Fibroblast of the aortic adventitia (primary cell): ENCODE measurements around the gene SCIMP. TPM values are rescaled to one million over a fixed set of nuclear protein-coding genes. Genes with fewer than 3 reads are reported as not detected.
A peak's percentile ranks its signal among the peaks of the same experiment; 100 is the strongest.

Experiments used
- DNase-seq: peaks from one replicate; pipeline ENCODE4 v3.0.0-alpha.2; 2010; ENCODE audit warnings: low read depth
- H3K4me3 ChIP-seq: 2 replicates; pipeline ENCODE4 v1.5.1; 2011; ENCODE audit warnings: low read depth, mild to moderate bottlenecking, control low read depth, low read length, moderate library complexity
- CTCF ChIP-seq: IDR thresholded peaks from 2 replicates; pipeline ENCODE4 v1.5.1; 2011; ENCODE audit warnings: mild to moderate bottlenecking, low read length, control low read depth, inconsistent platforms; ENCODE audit not compliant: insufficient read depth
- total RNA-seq: library from RNA; depleted of rRNA; stranded (reverse); fragments of >200 nt; gene quantifications from 2 replicates; pipeline ENCODE4 v1.2.3, GENCODE V29; 2012; ENCODE audit warnings: low replicate concordance

The SCIMP gene
- total RNA-seq, result not detected in 2 replicates

DNA sequence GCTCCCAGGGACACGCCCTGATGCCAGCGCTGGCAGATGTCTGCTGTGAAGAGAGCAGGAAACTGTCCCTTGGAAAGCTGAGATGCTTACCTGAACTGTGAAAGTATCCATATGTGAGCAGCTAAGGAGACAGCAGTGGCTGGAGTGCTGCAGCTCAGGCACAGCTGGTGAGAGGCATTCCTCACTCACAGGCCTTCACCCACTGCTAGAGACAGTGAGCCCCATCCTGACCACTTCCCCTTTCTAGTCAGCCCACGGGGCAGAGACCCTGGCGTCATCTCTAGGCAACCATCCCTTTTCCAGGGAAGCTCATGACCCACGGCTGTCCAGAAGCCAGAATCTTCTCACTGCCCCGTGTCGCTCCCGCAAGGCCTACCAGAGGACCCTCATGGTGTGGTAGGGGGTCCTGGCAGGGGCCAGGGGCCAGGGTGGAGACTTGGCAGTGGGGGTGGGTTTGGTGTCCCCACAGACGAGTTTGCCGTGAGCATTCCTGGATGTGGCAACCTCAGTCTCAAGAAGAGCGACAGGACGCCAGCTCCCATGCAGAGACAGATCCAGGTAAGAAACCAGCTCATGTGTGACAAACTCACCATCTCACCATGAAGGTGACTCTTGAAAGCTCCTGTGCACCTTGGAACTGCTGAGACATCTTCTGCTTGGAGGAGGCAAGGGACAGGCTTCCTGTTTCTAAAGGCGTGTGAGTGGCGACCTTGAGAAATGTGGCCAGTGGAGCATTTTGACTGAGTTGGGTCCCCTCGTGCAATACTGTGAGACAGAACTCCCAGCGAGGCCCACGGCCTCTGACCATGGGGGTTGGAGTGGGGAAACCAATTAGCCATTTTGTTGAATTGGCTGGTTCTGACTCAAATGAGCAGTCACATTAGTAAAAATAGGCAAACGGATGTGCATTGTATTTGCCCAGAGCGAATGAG, at the start of gene SCIMP:
Gene SCIMP (minus strand): TSS at position 216 of the 932 bp plus-strand sequence. CDS start 105 bp downstream, at position 111.
- H3K4me3 ChIP-seq, result no peak within 1 kb of the TSS
- no peak for TF ChIP-seq CTCF
- no peak for DNase-seq

DNA sequence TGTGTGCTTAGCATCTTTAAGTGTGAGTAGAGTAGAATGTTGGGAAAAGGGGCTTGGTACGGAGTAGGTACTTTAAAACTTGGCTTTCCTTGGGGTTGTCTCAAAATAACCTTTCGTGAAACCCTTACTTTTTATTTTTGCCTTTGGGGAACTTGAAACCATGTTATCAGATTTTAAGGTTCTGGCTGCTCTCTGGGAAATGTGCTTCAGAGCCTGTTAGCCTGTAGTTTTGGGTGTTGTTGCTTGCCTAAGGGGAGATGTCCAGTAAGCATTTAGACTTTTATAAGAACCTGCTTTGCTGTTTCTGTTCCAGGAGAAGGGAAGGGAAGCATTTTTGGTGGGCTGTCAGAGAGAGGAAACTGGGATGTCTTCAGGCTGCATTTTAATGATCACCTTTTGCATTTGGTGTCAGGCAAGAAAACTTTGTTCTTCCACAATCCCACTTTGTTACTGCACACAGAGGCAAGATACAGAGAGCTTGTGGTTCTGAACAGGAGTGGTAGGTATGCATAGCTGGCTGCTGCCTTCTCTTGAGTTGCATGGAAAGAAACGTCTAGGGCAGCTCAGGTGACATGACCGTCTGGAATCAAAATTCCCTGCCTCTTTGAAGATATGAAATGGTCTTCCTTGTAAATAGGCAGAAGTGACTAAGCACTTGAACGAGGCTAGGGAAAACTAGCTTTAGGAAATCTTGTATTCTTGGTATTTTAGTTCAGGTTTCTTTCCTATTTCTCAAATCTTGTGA, 49.1 kb upstream of the SCIMP start:
- DNase-seq, result peak; percentile 22
- TF ChIP-seq CTCF, result no peak
- peak overlapping the region; percentile 79 for H3K4me3 ChIP-seq

DNA sequence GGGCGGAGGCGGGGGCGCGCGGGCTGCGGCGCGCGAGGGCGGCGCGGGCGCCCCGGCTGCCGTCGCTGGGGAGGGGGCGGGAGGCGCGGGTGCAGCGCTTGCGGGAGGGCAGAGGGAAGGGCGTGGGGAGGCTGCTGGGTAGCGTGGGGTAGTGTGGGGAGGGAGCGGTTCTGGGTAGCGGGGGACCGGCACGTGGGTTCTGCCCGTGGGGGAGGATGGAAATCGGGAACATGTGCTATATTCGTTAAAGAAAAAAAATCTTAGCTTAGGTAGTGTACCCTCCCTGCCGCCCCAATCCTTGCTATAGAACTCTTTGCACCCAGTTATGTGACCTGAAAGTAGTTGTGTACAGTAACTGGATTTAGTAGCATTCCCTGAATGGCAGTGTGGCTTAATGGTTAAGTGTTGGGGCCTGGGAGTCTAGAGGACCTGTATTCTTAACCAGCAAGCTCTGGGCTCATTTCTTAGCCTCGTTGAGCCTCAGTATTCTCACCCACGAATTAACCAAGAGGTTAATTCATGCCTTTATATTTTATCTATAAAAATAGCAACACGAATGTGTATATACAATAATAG, 48.1 kb upstream of the SCIMP start:
- peak overlapping the region; percentile 79 for H3K4me3 ChIP-seq
- peak; percentile 19 for DNase-seq
- TF ChIP-seq CTCF, result no peak

DNA sequence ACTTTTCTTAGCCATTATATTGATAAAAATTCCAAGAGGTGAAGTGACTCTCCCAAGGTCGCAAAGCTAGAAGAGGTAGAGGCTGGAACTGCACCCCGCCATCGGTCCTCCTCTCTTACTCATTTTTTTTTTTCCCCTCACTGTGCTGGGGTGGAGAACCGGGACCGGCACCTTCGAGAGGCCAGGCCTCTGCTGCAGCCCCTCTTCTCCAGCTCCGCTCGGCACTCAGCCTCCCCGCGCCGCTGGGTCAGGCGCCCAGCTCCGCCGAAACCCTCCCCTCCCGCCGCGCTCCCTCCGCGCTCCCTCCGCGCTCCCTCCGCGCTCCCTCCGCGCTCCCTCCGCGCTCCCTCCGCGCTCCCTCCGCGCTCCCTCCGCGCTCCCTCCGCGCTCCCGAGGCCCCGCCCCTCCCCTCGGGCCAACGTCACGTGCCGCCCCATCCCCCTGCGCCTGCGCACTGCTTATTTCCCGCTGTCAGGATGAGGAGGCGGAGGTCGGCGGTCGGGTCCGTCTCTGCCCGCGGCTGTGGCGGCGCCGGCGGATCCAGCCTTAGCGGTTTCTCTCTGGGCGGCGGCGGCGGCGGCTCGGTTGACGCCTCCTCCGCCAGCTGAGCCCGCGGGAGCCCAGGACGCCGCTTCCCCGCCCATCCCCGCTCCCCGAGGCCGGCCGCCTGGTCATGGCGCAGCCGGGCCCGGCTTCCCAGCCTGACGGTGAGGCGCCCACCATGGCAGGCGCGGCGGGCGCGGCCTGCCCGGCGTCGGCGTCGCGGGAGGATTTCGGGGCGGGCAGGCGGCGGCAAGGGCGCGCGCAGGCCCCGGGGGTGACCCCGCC, 47.4 kb upstream of the SCIMP start, which contains the start of gene RABEP1:
Gene RABEP1 (plus strand): TSS at position 471 of the 828 bp plus-strand sequence. CDS start 203 bp downstream, at position 674.
- peak; percentile 55 for TF ChIP-seq CTCF
- DNase-seq, result peak; percentile 88
- peak within 1 kb of the TSS; percentile 79 for H3K4me3 ChIP-seq

DNA sequence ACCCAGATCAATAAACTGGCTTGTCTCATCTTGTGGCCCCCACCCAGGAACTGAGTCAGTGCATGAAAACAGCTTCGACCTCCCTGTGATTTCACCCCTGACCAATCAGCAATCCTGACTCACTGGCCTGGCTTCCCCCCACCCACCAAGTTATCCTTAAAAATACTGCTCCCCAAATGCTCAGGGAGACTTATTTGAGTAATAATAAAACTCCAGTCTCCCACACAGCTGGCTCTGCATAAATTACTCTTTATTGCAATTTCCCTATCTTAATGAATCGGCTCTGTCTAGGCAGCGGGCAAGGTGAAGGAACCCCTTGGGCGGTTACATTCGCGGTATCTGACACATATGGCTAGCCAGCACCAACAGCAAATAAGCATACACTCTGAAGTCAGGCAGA, 37.7 kb upstream of the SCIMP start:
- no peak for DNase-seq
- no peak overlapping the region for H3K4me3 ChIP-seq
- no peak for TF ChIP-seq CTCF
